IMR-90 (cell line): ENCODE data around the gene BTBD9. TPM values are rescaled to one million over a fixed set of nuclear protein-coding genes. Genes with fewer than 3 reads are reported as not detected.

ENCODE experiments used
- ATAC-seq: fragments of 200-7000 bp; cut with Tn5 transposase; 2 replicates; pipeline ENCODE4 v1.9.1; 2020; ENCODE audit warnings: low read depth, mild to moderate bottlenecking, moderate library complexity
- BruUV-seq: library from RNA; stranded (reverse); fragments of 400-500 nt; replicated peaks from 2 replicates; lab custom pipeline; 2021; lab: Mats Ljungman, UMichigan
- CTCF ChIA-PET: fragments of 300-600 bp; formaldehyde crosslinking; extraction: SDS; loops from one replicate; lab custom pipeline; 2021; ENCODE audit warnings: antibody characterized with exemption; lab: Yijun Ruan, JAX
- POLR2A ChIA-PET: fragments of 300-600 bp; sonication (Branson Sonifier 250); formaldehyde crosslinking; loops from one replicate; lab custom pipeline; 2022; ENCODE audit warnings: antibody characterized with exemption; ENCODE audit not compliant: unreplicated experiment; lab: Charles Lee
- DNase-seq: peaks from one replicate; pipeline ENCODE4 v3.0.0; 2013
- H2AFZ ChIP-seq: replicated peaks from 2 replicates; pipeline ENCODE3; 2013; ENCODE audit warnings: low read length, mild to moderate bottlenecking; ENCODE audit not compliant: poor library complexity
- H2AK5ac ChIP-seq: 2 replicates; pipeline ENCODE4 v1.6.1; 2013; ENCODE audit warnings: low read depth, low read length, inconsistent platforms
- H2AK9ac ChIP-seq: replicated peaks from 2 replicates; pipeline ENCODE3; 2013; ENCODE audit warnings: mild to moderate bottlenecking, low read depth, low read length, moderate library complexity; ENCODE audit not compliant: poor library complexity
- H2BK120ac ChIP-seq: 2 replicates; pipeline ENCODE4 v1.6.1; 2013; ENCODE audit warnings: low read depth, low read length, inconsistent platforms
- H2BK15ac ChIP-seq: 3 replicates; pipeline ENCODE4 v1.6.1; 2013; ENCODE audit warnings: low read depth, low read length, inconsistent platforms
- H2BK20ac ChIP-seq: 2 replicates; pipeline ENCODE4 v1.6.1; 2013; ENCODE audit warnings: low read depth, mild to moderate bottlenecking, inconsistent platforms, low read length, moderate library complexity
- H2BK5ac ChIP-seq: 2 replicates; pipeline ENCODE4 v1.6.1; 2013; ENCODE audit warnings: mild to moderate bottlenecking, low read depth, low read length, inconsistent platforms; ENCODE audit not compliant: poor library complexity, severe bottlenecking
- H3K14ac ChIP-seq: replicated peaks from 2 replicates; pipeline ENCODE4 v1.6.1; 2013; ENCODE audit warnings: low read depth, low read length, inconsistent platforms
- H3K18ac ChIP-seq: 2 replicates; pipeline ENCODE4 v1.6.1; 2013; ENCODE audit warnings: low read depth, low read length, control low read depth
- H3K23ac ChIP-seq: 2 replicates; pipeline ENCODE4 v1.6.1; 2013; ENCODE audit warnings: low read depth, low read length, inconsistent platforms
- H3K27ac ChIP-seq: 2 replicates; pipeline ENCODE4 v1.5.1; 2013; ENCODE audit warnings: mild to moderate bottlenecking, control low read depth, low read length; ENCODE audit not compliant: insufficient read depth
- H3K27me3 ChIP-seq: 2 replicates; pipeline ENCODE4 v1.6.1; 2013; ENCODE audit warnings: low read length; ENCODE audit not compliant: control insufficient read depth, insufficient read depth
- H3K36me3 ChIP-seq: 2 replicates; pipeline ENCODE4 v1.6.1; 2013; ENCODE audit warnings: low read length, mixed read lengths; ENCODE audit not compliant: control insufficient read depth, insufficient read depth
- H3K4ac ChIP-seq: 2 replicates; pipeline ENCODE4 v1.6.1; 2013; ENCODE audit warnings: low read depth, low read length, inconsistent platforms
- H3K4me1 ChIP-seq: 2 replicates; pipeline ENCODE4 v1.6.1; 2013; ENCODE audit warnings: low read length, mixed read lengths; ENCODE audit not compliant: control insufficient read depth, insufficient read depth
- H3K4me2 ChIP-seq: 2 replicates; pipeline ENCODE4 v1.6.1; 2013; ENCODE audit warnings: low read depth, mild to moderate bottlenecking, control low read depth, low read length, moderate library complexity
- H3K4me3 ChIP-seq: 2 replicates; pipeline ENCODE4 v1.5.1; 2013; ENCODE audit warnings: low read depth, mild to moderate bottlenecking, control low read depth, low read length, moderate library complexity; ENCODE audit not compliant: insufficient read depth
- H3K56ac ChIP-seq: 2 replicates; pipeline ENCODE4 v1.6.1; 2013; ENCODE audit warnings: low read length, inconsistent platforms; ENCODE audit not compliant: insufficient read depth; ENCODE audit errors: extremely low read depth
- H3K79me1 ChIP-seq, 2 experiments: 2 replicates each; pipeline ENCODE4 v1.6.1; 2013; ENCODE audit warnings: low read length in 2 of 2, inconsistent platforms in 1 of 2, low read depth in 1 of 2
- H3K9ac ChIP-seq: 2 replicates; pipeline ENCODE4 v1.6.1; 2013; ENCODE audit warnings: low read depth, low read length, control low read depth
- H3K9me1 ChIP-seq: 2 replicates; pipeline ENCODE4 v1.6.1; 2013; ENCODE audit warnings: low read length, inconsistent platforms; ENCODE audit not compliant: insufficient read depth
- H3K9me3 ChIP-seq: 2 replicates; pipeline ENCODE4 v1.6.1; 2013; ENCODE audit warnings: low read length; ENCODE audit not compliant: control insufficient read depth, insufficient read depth
- H4K20me1 ChIP-seq: 2 replicates; pipeline ENCODE4 v1.6.1; 2013; ENCODE audit warnings: low read length, inconsistent platforms; ENCODE audit not compliant: insufficient read depth
- H4K5ac ChIP-seq: 2 replicates; pipeline ENCODE4 v1.6.1; 2013; ENCODE audit warnings: mild to moderate bottlenecking, low read depth, low read length, control low read depth
- H4K8ac ChIP-seq, 2 experiments: 2 replicates each; pipeline ENCODE4 v1.6.1; 2013; ENCODE audit warnings: low read depth in 2 of 2, low read length in 2 of 2, control low read depth in 1 of 2, inconsistent platforms in 1 of 2
- H4K91ac ChIP-seq: 2 replicates; pipeline ENCODE4 v1.6.1; 2013; ENCODE audit warnings: low read depth, low read length, inconsistent platforms; ENCODE audit not compliant: insufficient read depth
- FOS ChIP-seq: fragments of 150-350 bp; IDR thresholded peaks from 2 replicates; pipeline ENCODE4 v1.6.1; 2016; ENCODE audit warnings: low read depth, low read length
- MAFK ChIP-seq: IDR thresholded peaks from 2 replicates; pipeline ENCODE4 v1.6.1; 2012; ENCODE audit warnings: low read depth, low read length, improper control_type of control experiment
- MXI1 ChIP-seq: IDR thresholded peaks from 2 replicates; pipeline ENCODE4 v1.6.1; 2012; ENCODE audit warnings: low read depth, mild to moderate bottlenecking, low read length, moderate library complexity, borderline replicate concordance
- WGBS, 2 experiments: methylation state at CpG; one replicate each; pipeline versions ENCODE4 v1.1.5 to v1.1.7; 2013; ENCODE audit warnings: missing lambda C conversion rate in 2 of 2; ENCODE audit not compliant: insufficient read length in 1 of 2; ENCODE audit errors: extremely low coverage in 2 of 2; 5-methylcytosine and 5-hydroxymethylcytosine counted together
- dilution Hi-C: fragments of 300-500 bp; cut with HindIII; formaldehyde crosslinking; loops from one replicate; pipeline ENCODE4 v1.14.3; 2018; ENCODE audit warnings: low sequenced_read_pairs; ENCODE audit not compliant: unreplicated experiment
- in situ Hi-C: fragments of 300-500 bp; cut with MboI; formaldehyde crosslinking; loops from 3 replicates; pipeline ENCODE4 v1.14.3; 2019; ENCODE audit warnings: low sequenced_read_pairs, inconsistent platforms, mixed read lengths
- intact Hi-C: fragments of 100-400 bp; cut with micrococcal nuclease; formaldehyde crosslinking; loops from 2 replicates; pipeline ENCODE4 v1.10.0; 2022
- polyA plus RNA-seq, 3 experiments: library from polyadenylated mRNA; depleted of rRNA; stranded (reverse); fragments of >200 nt; gene quantifications; 2 replicates each; pipeline ENCODE4 v1.2.3, GENCODE V29; 2012; ENCODE audit warnings: low replicate concordance in 1 of 3
- total RNA-seq: library from RNA; depleted of rRNA; stranded (reverse); fragments of >200 nt; gene quantifications from 2 replicates; pipeline ENCODE4 v1.2.3, GENCODE V29; 2012
- TF ChIP-seq, protein P1 (sequence below): fragments of 150-350 bp; IDR thresholded peaks from 2 replicates; pipeline ENCODE4 v1.6.1; 2016; ENCODE audit warnings: low read depth, mild to moderate bottlenecking, low read length, moderate library complexity, borderline replicate concordance

Gene BTBD9
- total and polyA plus RNA-seq, 2 of the 4 experiments (the other 2 are of a cell fraction) = 4.1 to 22.0 TPM

DNA sequence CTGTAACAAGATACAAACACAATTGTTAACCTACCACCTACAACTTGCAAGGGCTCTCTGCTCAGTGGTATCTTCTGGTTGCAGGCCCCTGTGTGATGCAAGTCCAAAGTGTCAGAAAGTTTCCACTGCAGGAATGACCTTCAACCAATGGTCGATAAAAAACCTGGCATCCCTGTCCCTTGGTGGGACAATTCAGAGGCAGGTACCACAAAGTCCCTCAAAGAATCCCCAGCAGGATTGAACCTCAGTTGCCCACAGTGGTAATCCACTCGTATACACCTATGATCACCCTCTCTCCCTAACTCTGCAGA is 47.3 kb upstream of the BTBD9 start:
- Histone ChIP-seq H3K36me3 (peaks cover 2% of the 10 kb centered on the region), H2BK20ac (no peak overlapping the region), H3K9ac (no peak overlapping the region), H3K23ac (no peak overlapping the region), H3K9me3 (no peaks in the 10 kb centered on the region), H4K91ac (no peak overlapping the region), H4K20me1 (peaks cover 21% of the 10 kb centered on the region), H3K56ac (no peak overlapping the region), H2BK120ac (no peak overlapping the region), H3K79me1 (peaks cover 12 to 37% of the 10 kb centered on the region in 2 experiments), H3K4ac (no peak overlapping the region), H3K4me2 (no peak overlapping the region), H3K4me3 (no peak overlapping the region), H4K5ac (no peak overlapping the region), H3K4me1 (peaks cover 7% of the 10 kb centered on the region; the same call in 1 of the 2 replicates), H2AFZ (no peak overlapping the region), H2AK9ac (no peak overlapping the region), H3K14ac (no peak overlapping the region), H2BK15ac (no peak overlapping the region), H3K18ac (no peak overlapping the region), H3K27ac (no peak overlapping the region), H3K9me1 (peaks cover 15% of the 10 kb centered on the region), H2AK5ac (no peak overlapping the region), H3K27me3 (no peaks in the 10 kb centered on the region), H4K8ac (no peak overlapping the region), H2BK5ac (no peak overlapping the region)
- POLR2A ChIA-PET = no interaction called here
- no peak for DNase-seq
- no TSS peak for BruUV-seq
- intact Hi-C loops = no loop called here
- dilution Hi-C loops = no loop called here
- TF ChIP-seq MXI1 (no peak), FOS (no peak), MAFK (no peak)
- TF ChIP-seq, protein P1, sequence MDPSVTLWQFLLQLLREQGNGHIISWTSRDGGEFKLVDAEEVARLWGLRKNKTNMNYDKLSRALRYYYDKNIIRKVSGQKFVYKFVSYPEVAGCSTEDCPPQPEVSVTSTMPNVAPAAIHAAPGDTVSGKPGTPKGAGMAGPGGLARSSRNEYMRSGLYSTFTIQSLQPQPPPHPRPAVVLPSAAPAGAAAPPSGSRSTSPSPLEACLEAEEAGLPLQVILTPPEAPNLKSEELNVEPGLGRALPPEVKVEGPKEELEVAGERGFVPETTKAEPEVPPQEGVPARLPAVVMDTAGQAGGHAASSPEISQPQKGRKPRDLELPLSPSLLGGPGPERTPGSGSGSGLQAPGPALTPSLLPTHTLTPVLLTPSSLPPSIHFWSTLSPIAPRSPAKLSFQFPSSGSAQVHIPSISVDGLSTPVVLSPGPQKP = no peak
- 100% methylated on average over 1 of the region's 2 CpGs; no CpG with 5 or more reads in 1 of the 2 experiments for WGBS, 2 experiments
- in situ Hi-C loops = no loop called here
- no peak for ATAC-seq
- CTCF ChIA-PET = no interaction called here
